RPMI8226 (cell line): ENCODE data around the gene CMAS.
"Not testable (repeated sequence)": the region's sequence is repeated elsewhere in the genome, so short reads cannot be mapped to it uniquely, and the experiment has no call there.

Experiments used
- DNase-seq: peaks from one replicate; pipeline ENCODE4 v3.0.0-alpha.2; 2015

The CMAS gene

DNA sequence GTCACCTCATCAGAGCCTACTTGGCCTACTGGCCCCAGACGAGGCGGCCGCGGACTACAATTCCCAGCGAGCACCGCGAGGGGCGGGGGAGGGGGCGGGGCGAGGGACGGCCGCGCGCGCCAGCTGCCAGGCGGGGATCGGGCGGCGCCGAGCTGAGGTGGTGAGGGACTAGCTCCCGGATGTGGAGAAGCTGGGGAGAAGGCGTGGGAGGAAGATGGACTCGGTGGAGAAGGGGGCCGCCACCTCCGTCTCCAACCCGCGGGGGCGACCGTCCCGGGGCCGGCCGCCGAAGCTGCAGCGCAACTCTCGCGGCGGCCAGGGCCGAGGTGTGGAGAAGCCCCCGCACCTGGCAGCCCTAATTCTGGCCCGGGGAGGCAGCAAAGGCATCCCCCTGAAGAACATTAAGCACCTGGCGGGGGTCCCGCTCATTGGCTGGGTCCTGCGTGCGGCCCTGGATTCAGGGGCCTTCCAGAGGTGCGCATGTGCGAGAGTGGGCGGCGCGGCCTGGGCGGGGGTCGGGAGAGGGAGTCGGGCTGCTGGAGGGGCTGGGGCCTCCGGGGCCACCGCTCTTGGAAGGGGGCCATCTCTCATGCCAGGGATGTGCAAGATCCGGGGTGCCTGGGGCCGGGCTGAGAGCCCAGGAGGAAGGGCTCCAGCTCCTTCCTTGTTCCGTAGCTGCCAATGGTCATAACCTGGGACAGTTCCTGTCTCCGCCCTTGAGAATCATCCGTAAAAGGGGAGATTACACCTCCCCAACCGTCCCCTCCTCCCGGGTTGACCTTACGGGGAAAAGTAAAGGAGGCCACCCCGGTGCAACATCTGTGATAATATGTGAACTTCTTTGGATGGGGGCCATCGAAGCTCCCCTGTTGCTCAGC lies at the start of gene CMAS:
CMAS (plus strand) TSS at position 129 of the 878 bp plus-strand sequence; CDS start at position 215, 86 bp downstream.
- peak; percentile 79 for DNase-seq

DNA sequence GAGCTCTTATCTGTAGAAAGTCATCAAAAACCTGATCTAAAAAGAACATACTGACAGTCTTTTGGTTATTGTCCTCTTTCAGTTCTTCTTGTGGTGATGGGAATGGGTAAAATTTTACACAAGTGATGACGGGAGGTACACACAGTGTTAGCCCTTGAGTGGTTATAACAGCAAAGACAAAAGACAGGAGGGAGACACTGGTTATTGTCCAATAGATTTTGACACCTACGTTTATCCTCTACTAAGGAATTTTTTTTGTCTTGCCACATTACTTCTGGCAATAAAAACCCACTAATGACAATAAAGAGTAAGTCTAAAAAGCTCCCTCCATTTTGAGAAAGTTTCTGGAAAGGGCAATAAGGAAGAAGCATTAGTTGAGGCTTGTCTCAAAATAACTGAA lies 47.7 kb upstream of the CMAS start:
- no peak for DNase-seq

GRCh38 chr12:21998782-21999181 lies 47.2 kb upstream of the CMAS start:
- no peak for DNase-seq

- no peak for DNase-seq
Measured at GRCh38 chr12:22002430-22002829, 43.6 kb upstream of the CMAS start.

DNA sequence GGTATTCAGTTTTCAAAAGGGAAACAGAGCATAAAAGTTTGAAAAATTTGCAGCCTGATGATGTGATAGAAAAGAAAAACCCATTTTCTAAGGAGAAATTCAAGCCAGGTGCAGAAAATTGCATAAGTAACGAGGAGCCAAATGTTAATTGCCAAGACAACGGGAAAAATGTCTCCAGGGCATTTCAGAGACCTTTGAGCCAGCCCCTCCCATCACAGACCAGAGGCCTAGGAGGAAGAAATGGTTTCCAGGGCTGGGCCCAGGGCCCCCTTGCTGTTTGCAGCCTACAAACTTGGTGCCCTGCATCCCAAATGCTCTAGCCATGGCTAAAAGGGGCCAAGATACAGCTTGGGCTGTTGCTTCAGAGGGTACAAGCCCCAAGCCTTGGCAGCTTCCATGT lies 38.2 kb upstream of the CMAS start:
- not testable (repeated sequence) for DNase-seq

GRCh38 chr12:22008196-22008595 lies 37.8 kb upstream of the CMAS start:
- DNase-seq, result no peak

- no peak for DNase-seq
Measured at GRCh38 chr12:22014041-22014782, 31.8 kb upstream of the CMAS start.

- DNase-seq, result no peak
Measured at GRCh38 chr12:22014783-22015144, 31.3 kb upstream of the CMAS start.

DNA sequence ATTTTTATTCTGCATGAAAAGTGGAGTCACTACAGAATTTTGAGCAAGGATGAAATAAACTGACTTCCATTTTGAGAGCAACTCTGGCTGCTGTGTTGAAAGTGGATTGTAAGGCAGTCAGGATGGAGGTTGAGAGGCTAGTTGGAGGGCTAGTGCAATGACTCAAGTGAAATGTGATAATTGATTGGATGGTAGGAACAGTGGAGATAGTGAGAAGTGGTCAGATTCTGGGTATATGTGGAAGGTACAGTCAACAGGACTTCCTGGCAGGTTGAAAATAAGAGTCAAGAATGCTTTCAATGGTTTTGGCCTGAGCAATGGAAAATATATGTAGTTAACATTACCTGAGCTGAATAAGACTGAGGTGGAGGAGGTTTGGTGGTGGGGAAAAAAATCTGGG lies 29.0 kb upstream of the CMAS start:
- no peak for DNase-seq

- DNase-seq, result no peak
Measured at GRCh38 chr12:22018860-22019259, 27.2 kb upstream of the CMAS start.

- not testable (repeated sequence) for DNase-seq
Measured at GRCh38 chr12:22023489-22023888, 22.5 kb upstream of the CMAS start.

- DNase-seq, result no peak
Measured at GRCh38 chr12:22029491-22029890, 16.5 kb upstream of the CMAS start.

GRCh38 chr12:22029991-22030390 lies 16.0 kb upstream of the CMAS start:
- no peak for DNase-seq

DNA sequence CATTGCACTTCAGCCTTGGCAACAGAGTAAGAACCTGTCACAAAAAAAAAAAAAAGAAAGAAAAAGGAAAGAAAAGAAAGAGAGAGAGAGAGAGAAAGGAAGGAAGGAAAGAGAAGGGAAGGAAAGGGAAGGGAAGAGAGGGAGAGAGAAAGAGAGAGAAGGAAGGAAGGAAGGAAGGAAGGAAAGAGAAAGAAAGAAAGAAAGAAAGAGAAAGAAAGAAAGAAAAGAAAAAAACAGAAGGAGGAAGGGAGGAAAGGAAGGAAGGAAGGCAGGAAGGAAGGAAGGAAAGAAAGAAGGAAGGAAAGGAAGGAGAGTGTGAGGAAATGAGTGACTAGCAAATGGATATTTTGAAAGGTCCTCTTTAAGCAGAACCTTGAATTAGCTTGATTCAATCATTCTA lies 13.3 kb upstream of the CMAS start:
- DNase-seq, result no peak

GRCh38 chr12:22034709-22035506 lies 11.1 kb upstream of the CMAS start:
- peak; percentile 42 for DNase-seq

DNA sequence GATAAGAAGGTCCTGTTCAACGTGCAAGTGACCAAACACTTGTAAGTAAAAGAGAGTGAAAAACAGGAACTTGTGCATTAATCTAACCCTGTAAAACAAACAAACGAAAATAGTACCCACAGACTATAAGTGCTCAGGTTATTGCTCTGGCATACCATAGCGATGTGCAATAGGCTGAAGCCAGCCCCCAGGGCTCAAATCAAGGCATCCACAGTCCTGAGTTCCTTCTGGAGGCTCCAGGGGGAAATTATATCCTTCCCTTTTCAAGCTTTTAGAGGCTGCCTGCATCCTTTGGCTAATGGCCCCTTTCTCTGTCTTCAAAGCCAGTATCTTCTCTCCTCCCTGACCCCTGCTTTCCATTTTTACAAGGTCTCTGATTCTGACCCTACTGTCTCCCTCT lies 8.1 kb upstream of the CMAS start:
- DNase-seq, result no peak

DNA sequence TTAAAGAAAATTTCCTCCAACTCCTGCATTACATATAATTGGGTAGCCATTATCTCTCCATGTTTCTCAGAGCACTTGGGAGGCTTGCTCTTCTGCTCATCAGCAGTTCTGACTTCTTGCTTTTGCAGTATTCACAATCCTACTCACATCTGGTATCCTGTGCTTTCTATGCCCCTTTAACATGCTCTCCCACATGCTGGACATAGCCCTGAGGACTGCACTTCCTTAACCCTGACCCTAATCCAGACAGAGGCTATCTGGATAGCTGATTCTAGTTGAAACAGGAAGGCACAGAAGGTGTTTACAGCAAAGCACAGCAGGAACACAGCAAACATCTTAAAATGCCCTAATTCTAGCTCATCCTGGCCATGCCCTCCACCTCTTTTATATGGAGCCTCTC lies 7.3 kb upstream of the CMAS start:
- DNase-seq, result no peak

- DNase-seq, result no peak
Measured at GRCh38 chr12:22039361-22039760, 6.7 kb upstream of the CMAS start.

DNA sequence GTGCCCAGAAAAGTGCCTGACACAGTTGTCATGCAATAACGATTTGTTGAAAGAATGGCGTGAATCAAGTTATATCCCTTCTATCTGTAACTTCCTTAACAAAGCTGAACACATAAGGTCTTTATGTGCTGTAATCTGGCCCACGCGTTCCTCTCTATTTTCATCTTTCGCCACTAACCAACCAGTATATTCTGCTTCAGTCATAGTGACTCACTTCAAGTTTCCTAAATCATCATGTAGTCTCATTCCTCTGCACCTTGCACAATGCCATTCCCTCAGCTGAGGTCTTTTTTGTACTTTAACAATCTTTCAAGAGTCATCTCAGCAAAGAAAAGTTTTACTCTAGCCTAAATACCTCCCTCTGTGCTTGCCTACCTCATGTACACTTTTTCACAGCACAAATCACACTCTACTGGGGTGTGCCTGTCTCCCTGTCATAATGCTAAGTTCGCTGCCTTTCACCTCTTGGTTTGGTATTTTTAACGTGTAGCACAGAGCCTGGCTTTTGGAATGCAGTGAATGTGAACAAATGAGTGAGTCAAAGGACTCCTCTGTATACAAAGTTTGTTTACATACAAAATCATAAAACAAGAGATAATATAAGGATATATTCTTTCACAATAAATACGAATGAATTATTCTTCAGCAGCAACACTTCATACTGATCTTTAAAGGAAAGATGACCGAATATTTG lies 2.9 kb upstream of the CMAS start:
- no peak for DNase-seq

DNA sequence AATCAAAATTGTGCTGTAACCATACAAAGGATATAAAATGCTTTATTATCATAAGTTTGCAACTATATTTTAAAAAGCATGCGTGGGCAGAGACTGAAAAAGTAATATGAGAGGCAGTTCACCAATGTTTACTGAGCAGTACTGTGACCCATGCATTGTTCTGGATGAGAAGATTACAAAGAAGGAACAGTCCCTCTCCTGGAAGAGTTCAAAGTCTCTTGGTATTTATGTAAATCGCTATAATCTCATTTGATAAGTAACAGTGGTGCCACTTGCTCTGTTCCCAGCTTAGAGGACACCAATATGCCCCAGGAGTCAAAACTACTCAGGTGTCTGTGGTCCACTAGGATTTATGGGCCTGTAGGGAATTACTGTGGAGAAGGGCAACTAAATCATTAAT lies 2.1 kb upstream of the CMAS start:
- DNase-seq, result no peak

DNA sequence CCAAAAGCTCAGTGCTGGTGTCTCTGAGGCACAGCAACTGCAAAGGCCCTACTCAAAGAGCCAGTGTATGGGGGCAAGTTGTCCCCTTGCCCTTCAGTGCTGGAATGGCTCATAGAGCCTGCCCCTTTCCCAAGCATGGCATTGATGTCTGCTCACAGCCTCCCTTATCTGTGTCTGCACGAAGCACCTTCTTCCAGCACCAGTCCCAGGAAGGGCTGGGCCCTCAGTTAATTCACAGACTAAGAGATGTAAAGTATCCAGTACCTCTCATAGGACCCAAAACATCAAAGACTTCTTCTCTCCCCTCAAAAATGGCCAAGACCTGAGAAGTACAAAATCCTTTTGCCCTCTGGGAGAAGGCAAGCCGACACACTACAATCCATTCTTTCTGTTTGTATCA lies 1.6 kb upstream of the CMAS start:
- DNase-seq, result no peak

DNA sequence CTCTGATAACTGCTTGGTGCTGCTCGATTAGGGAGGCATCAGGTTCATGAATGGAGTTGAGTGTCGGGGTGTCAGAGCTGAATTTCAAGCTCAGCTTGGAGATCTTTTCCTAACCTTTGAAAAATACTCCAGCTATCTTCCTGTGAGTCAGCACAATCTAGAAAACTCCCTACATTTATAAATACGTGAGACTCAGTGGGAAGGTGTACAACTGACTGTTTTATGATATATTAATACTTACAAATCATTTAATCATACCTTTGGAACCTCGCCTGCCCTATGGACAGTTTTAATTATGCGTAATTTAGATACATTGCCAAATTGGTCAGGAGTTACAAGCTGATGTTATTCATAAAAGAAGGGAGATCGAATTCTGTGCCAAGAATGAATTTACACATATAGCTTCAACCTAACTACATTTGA lies 961 bp downstream of the CMAS start:
- no peak for DNase-seq

GRCh38 chr12:22047494-22047893 lies 1.5 kb downstream of the CMAS start:
- no peak for DNase-seq
